GM12873 (cell line): ENCODE results near the gene TMEM117.

Source experiments
- CTCF ChIP-seq: IDR thresholded peaks from 2 replicates; pipeline ENCODE4 v1.5.1; 2012; ENCODE audit warnings: low read depth, mild to moderate bottlenecking, moderate library complexity, low read length, control low read depth; ENCODE audit not compliant: insufficient read depth; ENCODE audit errors: missing control alignments

TMEM117 gene

GRCh38 chr12:44422559-44422958 lies 586.7 kb downstream of the TMEM117 start:
- TF ChIP-seq CTCF: no peak

- TF ChIP-seq CTCF: no peak
Measured at GRCh38 chr12:44428825-44429224, 592.9 kb downstream of the TMEM117 start.

- TF ChIP-seq CTCF: no peak
Measured at GRCh38 chr12:44431647-44432343, 595.9 kb downstream of the TMEM117 start.

- no peak for TF ChIP-seq CTCF
Measured at GRCh38 chr12:44433659-44434058, 597.8 kb downstream of the TMEM117 start.

- TF ChIP-seq CTCF: no peak
Measured at GRCh38 chr12:44436756-44437155, 600.9 kb downstream of the TMEM117 start.
